Activated gamma-delta T cell treated with anti-CD3 and anti-CD28 coated beads, Interleukin-2, amount 50 U/mL, for 16 hours (primary cell): Measurements from ENCODE around the gene AGAP2.
"Not testable (repeated sequence)": the region's sequence is repeated elsewhere in the genome, so short reads cannot be mapped to it uniquely, and the experiment has no call there.

Experiments
- DNase-seq: peaks from one replicate; pipeline ENCODE4 v3.0.0-alpha.2; 2020; ENCODE audit warnings: low read depth

The AGAP2 gene

GRCh38 chr12:57694459-57695019 lies 44.0 kb downstream of the AGAP2 start:
- DNase-seq: no peak

DNA sequence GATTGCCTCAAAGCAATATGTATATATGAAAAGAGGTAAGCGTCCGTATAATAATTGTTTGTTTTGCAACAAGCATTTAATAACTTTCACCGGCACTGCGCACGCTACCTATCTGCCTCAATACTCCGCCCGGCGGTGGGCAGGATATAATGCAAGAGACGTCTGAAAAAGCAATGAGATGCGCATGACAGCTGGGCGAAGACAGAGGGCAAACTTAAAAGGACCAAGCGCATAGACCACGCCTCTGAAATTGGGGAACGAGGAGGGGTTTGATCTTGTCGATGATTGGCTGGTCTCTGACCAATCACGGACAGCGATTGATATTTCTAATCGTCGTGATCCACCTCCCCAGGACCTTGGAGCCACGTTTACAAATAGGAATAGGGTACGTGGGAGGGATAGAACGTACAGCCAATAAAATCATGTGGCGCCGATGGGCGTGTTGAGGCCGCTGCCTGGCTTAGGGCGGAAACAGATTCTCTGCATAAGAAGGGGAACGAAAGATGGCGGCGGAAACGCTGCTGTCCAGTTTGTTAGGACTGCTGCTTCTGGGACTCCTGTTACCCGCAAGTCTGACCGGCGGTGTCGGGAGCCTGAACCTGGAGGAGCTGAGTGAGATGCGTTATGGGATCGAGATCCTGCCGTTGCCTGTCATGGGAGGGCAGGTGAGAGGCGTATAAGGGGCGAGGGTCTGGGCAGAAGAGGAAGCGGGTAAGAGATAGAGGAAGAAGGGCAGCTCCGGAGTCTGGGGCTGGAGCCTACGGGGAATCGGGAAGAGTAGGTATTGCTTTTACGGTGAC lies 44.7 kb downstream of the AGAP2 start, which contains the start of gene OS9:
OS9 (plus strand) TSS at position 474 of the 800 bp plus-strand sequence; CDS start at position 504, 30 bp downstream.
- DNase-seq: peak; percentile 92

DNA sequence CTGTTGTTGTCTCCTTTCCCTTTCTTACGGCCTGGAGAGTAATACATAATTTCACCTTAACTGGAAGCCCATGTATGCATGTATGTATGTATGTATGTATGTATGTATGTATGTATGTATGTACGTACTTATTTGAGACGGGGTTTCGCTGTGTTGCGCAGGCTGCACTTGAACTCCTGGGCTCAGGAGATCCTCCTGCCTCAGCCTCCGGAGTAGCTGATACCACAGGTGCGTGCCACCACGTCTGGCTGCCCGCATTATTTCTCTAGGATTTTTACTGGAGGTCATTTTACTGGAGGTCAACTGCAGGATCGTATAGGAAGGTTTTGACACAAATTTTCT lies 45.3 kb downstream of the AGAP2 start:
- DNase-seq: no peak

- DNase-seq: no peak
Observed at GRCh38 chr12:57692500-57692899, 46.0 kb downstream of the AGAP2 start.

- DNase-seq: no peak
Observed at GRCh38 chr12:57688931-57689330, 49.6 kb downstream of the AGAP2 start.

DNA sequence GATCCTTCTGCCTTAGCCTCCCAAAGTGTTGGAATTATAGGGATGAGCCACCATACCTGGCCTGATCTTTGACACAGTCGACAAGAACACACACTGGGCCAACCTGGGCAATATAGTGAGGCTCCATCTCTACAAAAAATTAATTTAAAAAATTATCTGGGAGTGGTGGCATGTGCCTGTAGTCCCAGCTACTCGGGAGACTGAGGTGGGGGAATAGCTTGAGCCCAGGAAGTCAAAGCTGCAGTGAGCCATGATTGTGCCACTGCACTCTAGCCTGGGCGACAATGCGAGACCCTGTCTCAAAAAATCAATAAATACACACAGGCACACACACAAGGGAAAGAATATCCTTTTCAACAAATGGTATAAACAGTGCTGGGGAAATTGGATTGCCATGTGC lies 50.7 kb downstream of the AGAP2 start:
- no peak for DNase-seq

DNA sequence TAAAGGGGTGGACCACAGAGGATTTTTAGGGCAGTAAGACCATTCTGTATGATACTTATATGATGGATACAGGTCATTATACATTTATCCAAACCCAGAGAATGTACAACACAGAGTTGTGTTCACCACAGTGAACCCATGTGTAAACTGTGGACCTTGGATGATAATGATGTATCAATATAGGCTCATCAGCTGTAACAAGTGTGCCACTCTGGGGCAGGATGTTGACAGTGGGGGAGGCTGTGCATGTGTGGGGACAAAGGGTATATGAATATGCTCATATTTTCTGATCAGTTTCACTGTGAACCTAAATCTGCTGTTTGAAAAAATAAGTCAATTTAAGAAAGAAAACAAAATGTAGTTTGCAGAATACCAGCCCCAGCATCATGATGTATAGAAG lies 58.8 kb downstream of the AGAP2 start:
- no peak for DNase-seq

GRCh38 chr12:57677947-57678346 lies 60.6 kb downstream of the AGAP2 start:
- not testable (repeated sequence) for DNase-seq

- no peak for DNase-seq
Observed at GRCh38 chr12:57674691-57675090, 63.9 kb downstream of the AGAP2 start.
